T-cell (primary cell): ENCODE results near the gene UQCC3. TPM values are rescaled to one million over a fixed set of nuclear protein-coding genes. Genes with fewer than 3 reads are reported as not detected.

Experiments
- ATAC-seq, 4 experiments: fragments of 200-7000 bp in 3 of 4; fragments of 150-1000 bp in 1 of 4; cut with Tn5 transposase; replicated peaks in 1 of 4; 1 replicate in 3 of 4; 2 replicates in 1 of 4; pipeline ENCODE4 v1.10.0; 2021; ENCODE audit warnings: moderate library complexity in 3 of 4, mild to moderate bottlenecking in 2 of 4, moderate number of reproducible peaks in 1 of 4
- CTCF ChIA-PET, 2 donors: fragments of 300-600 bp; sonication (Branson Sonifier 250); formaldehyde crosslinking; loops; one replicate each; lab custom pipeline; 2022; ENCODE audit warnings: antibody characterized with exemption in 2 of 2; lab: Charles Lee
- POLR2A ChIA-PET, 2 donors: fragments of 300-600 bp; sonication (Branson Sonifier 250); formaldehyde crosslinking; loops; one replicate each; lab custom pipeline; 2022; ENCODE audit warnings: antibody characterized with exemption in 2 of 2; lab: Charles Lee
- DNase-seq, 35 experiments: peaks; one replicate each; pipeline versions ENCODE4 v3.0.0 to v3.0.0-alpha.2; 2013 to 2023
- H3K27ac ChIP-seq: one replicate; pipeline ENCODE4 v1.5.1; 2013; ENCODE audit warnings: low read length
- H3K27me3 ChIP-seq, 2 experiments: replicated peaks in 1 of 2; 1 replicate in 1 of 2; 2 replicates in 1 of 2; pipeline versions ENCODE4 v1.6.1 to v1.7.0; 2013; ENCODE audit warnings: low read length in 1 of 2, mixed read lengths in 1 of 2; ENCODE audit not compliant: control insufficient read depth in 2 of 2, insufficient read depth in 2 of 2; ENCODE audit errors: extremely low read depth in 1 of 2
- H3K36me3 ChIP-seq, 2 donors: 1 replicate in 1 of 2; 2 replicates in 1 of 2; pipeline versions ENCODE4 v1.6.1 to v1.7.0; 2013; ENCODE audit warnings: low read length in 1 of 2; ENCODE audit not compliant: control insufficient read depth in 2 of 2, insufficient read depth in 1 of 2; ENCODE audit errors: extremely low read depth in 1 of 2
- H3K4me1 ChIP-seq, 2 experiments: 1 replicate in 1 of 2; 2 replicates in 1 of 2; pipeline versions ENCODE4 v1.6.1 to v1.7.0; 2013; ENCODE audit warnings: low read length in 2 of 2, mixed read lengths in 1 of 2; ENCODE audit not compliant: insufficient read depth in 2 of 2, control insufficient read depth in 1 of 2; ENCODE audit errors: extremely low read depth in 1 of 2
- H3K4me3 ChIP-seq, 2 donors: 1 replicate in 1 of 2; 2 replicates in 1 of 2; pipeline versions ENCODE4 v1.5.1 to v1.7.0; 2013; ENCODE audit warnings: mild to moderate bottlenecking in 2 of 2, low read length in 1 of 2, moderate library complexity in 1 of 2; ENCODE audit not compliant: control insufficient read depth in 1 of 2; ENCODE audit errors: extremely low read depth in 1 of 2
- H3K9me3 ChIP-seq: 2 replicates; pipeline ENCODE4 v1.7.0; 2013
- H3K27ac Mint-ChIP-seq, 2 donors: one replicate each; pipeline ENCODE4 v1.8.0; 2020 to 2021; ENCODE audit warnings: mild to moderate bottlenecking in 2 of 2, mixed read lengths in 2 of 2
- H3K27me3 Mint-ChIP-seq, 2 donors: one replicate each; pipeline ENCODE4 v1.8.0; 2021 to 2022; ENCODE audit warnings: mixed read lengths in 2 of 2
- H3K36me3 Mint-ChIP-seq: one replicate; pipeline ENCODE4 v1.8.0; 2021; ENCODE audit warnings: mixed read lengths
- H3K4me1 Mint-ChIP-seq, 3 donors: one replicate each; pipeline ENCODE4 v1.8.0; 2020 to 2022; ENCODE audit warnings: mixed read lengths in 3 of 3, mild to moderate bottlenecking in 1 of 3
- H3K4me3 Mint-ChIP-seq, 3 donors: one replicate each; pipeline ENCODE4 v1.8.0; 2020 to 2022; ENCODE audit warnings: mild to moderate bottlenecking in 3 of 3, mixed read lengths in 3 of 3, moderate library complexity in 3 of 3
- H3K9me3 Mint-ChIP-seq, 3 donors: one replicate each; pipeline ENCODE4 v1.8.0; 2020 to 2022; ENCODE audit warnings: mixed read lengths in 3 of 3
- WGBS: methylation state at CpG from one replicate; pipeline ENCODE4 v1.1.5; 2013; ENCODE audit warnings: missing lambda C conversion rate; ENCODE audit not compliant: insufficient coverage; 5-methylcytosine and 5-hydroxymethylcytosine counted together
- total RNA-seq, 35 experiments: library from RNA in 6 of 35; stranded (reverse) in 6 of 35; fragments of 120-200 nt in 1 of 35; gene quantifications; one replicate each; pipeline versions ENCODE4 v1.2.1 to v1.2.4 and lab custom pipeline; 2013 to 2026

The UQCC3 gene
- total RNA-seq, 5 donors from 2014 or later (not counting 1 experiment from before 2014, with no cell fraction given) = 2.7 to 9.3 (median 8.1) TPM

DNA sequence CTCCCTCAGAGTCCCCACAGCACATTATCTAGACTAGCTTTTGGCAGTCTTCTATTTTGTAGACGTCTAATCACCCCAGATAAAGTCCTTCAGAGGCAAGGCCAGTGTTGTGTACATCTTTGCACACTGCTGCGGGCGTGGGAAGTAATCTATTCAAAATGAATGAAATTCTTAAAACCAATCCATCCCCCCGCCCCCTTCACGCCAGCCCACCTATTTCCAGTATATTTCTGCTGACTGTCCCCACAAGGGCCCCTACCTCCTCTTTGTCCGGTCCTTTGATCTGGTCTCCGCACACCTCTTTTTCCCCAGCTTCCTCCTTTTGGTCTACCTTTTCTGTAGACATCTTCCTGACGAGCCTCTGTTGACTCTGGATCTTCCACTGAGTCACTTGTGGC is 35.4 kb downstream of the UQCC3 start:
- Mint-ChIP-seq H3K36me3 (peaks cover 7% of the 10 kb centered on the region), H3K27ac (peak overlapping the region; percentile 61 to 79), H3K4me1 (peaks cover 43 to 51% (median 47%) of the 10 kb centered on the region in 3 donors), H3K4me3 (peak overlapping the region; percentile 85 to 97 (median 87)), H3K9me3 (no peaks in the 10 kb centered on the region), H3K27me3 (no peaks in the 10 kb centered on the region)
- CTCF ChIA-PET = interaction anchor here in 1 of 2 donors (0.5 to 2.3 kb wide), 2 partner anchors 115 to 153 kb away, joined by 3 to 10 read pairs; partner anchors contain the start of gene TUT1
- H3K4me3 ChIP-seq = peak overlapping the region; percentile 52 to 53
- H3K4me1 ChIP-seq = peaks cover 19 to 48% of the 10 kb centered on the region in 2 experiments
- H3K9me3 ChIP-seq = no peaks in the 10 kb centered on the region
- ATAC-seq = no peak
- DNase-seq = no peak
- no peaks in the 10 kb centered on the region for H3K27me3 ChIP-seq
- peaks cover 0 to 10% of the 10 kb centered on the region in 2 donors for H3K36me3 ChIP-seq
- WGBS = 96% methylated on average over 6 of the region's 8 CpGs
- POLR2A ChIA-PET = interaction anchor here (0.5 to 1.4 kb wide), 4 partner anchors 28 to 135 kb away, joined by 3 to 7 read pairs (median 4); partner anchors contain the start of gene ZBTB3 (in 1 of the 2)
- no peak overlapping the region for H3K27ac ChIP-seq

DNA sequence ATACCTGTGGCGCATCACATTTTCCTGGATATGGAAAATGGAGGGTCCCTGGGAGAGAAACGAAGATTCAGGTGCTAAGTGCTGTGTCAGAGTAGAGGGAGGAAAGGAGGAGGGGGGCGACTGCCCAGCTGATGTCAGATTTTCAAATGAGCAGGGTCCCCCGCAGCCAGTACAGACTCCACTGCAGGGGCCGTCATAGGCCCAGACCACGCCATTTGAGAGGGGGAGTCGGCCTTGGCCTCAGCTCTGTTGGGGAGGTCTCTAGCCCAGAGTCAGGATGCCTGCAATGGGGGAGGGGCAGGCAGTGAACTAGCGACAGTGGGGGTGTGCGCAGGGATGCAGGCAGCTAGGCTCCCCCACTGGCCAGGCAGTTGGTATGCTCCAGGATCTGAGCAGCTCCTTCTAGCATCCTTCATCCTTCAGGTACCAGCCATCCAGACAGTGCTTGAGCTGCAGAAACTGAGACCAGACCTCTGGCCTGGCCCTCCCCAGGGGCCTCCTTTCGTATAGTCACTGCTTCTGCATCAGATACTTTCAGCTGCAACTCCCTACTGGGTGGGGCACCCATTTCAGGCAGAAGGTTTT is 35.9 kb downstream of the UQCC3 start, which contains the start of the genes BSCL2 and GNG3:
Gene BSCL2, minus strand, starts transcription at position 148 of the 585 bp plus-strand sequence. CDS start 229 bp downstream, outside the sequence.
Gene GNG3, plus strand, starts transcription at position 400 of the 585 bp plus-strand sequence. CDS start 620 bp downstream, outside the sequence.
- no peak for DNase-seq
- H3K9me3 ChIP-seq = no peaks in the 10 kb centered on the region
- peaks cover 11% of the 10 kb centered on the region for H3K36me3 Mint-ChIP-seq
- H3K27ac Mint-ChIP-seq = peak within 1 kb of the TSS; percentile 95 to 97
- H3K36me3 ChIP-seq = peaks cover 0 to 14% of the 10 kb centered on the region in 2 donors
- peak within 1 kb of the TSS; percentile 88 to 97 (median 90) for H3K4me3 Mint-ChIP-seq
- WGBS = 94% methylated on average over 5 of the region's 10 CpGs
- no peaks in the 10 kb centered on the region for H3K27me3 ChIP-seq
- ChIA-PET POLR2A (interaction anchor here (0.5 to 1.7 kb wide), 3 partner anchors 47 to 115 kb away, joined by 3 to 8 read pairs (median 4); partner anchors contain the start of genes TUT1 (in 1 of the 2) and ZBTB3 (in 1 of the 2)), CTCF (interaction anchor here (1.2 to 2.3 kb wide), 2 partner anchors 46 to 115 kb away, joined by 5 to 10 read pairs; partner anchors contain the start of genes TUT1 (in 1 of the 2) and ZBTB3 (in 1 of the 2))
- H3K4me3 ChIP-seq = peak within 1 kb of the TSS; percentile 70 to 71
- H3K27me3 Mint-ChIP-seq = no peaks in the 10 kb centered on the region
- peaks cover 46 to 55% (median 50%) of the 10 kb centered on the region in 3 donors for H3K4me1 Mint-ChIP-seq
- ATAC-seq = no peak
- peak within 1 kb of the TSS; percentile 94 for H3K27ac ChIP-seq
- H3K4me1 ChIP-seq = peaks cover 19 to 48% of the 10 kb centered on the region in 2 experiments
- no peaks in the 10 kb centered on the region for H3K9me3 Mint-ChIP-seq

DNA sequence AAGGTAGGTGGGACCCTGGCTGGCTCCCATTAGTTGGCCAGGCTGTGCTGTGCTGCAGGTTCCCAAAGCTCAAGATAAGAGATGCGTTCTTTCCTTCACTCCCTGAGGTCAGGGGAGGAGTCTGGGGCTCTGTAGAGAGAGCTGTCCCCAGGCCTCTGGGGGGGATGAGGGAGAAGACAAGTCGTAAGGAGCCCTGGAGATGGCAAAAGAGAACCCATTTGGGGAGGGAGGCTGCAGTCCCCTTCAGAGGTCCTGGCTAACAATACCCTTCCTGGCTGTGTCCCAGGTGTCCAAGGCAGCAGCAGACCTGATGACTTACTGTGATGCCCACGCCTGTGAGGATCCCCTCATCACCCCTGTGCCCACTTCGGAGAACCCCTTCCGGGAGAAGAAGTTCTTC is 36.9 kb downstream of the UQCC3 start:
- peaks cover 13% of the 10 kb centered on the region for H3K36me3 Mint-ChIP-seq
- ATAC-seq (no peak), DNase-seq (no peak)
- H3K4me1 Mint-ChIP-seq = peaks cover 57 to 65% (median 60%) of the 10 kb centered on the region in 3 donors
- POLR2A ChIA-PET = interaction anchor here (0.5 to 2.2 kb wide), 8 partner anchors 19 to 173 kb away, joined by 3 to 8 read pairs (median 4); partner anchors contain the start of genes HNRNPUL2 (in 1 of the 2), TUT1 (in 1 of the 2), UQCC3 (in 1 of the 2) and ZBTB3 (in 1 of the 2)
- peak overlapping the region; percentile 88 to 97 (median 90) for H3K4me3 Mint-ChIP-seq
- no peaks in the 10 kb centered on the region for H3K27me3 Mint-ChIP-seq
- Histone ChIP-seq H3K27me3 (no peaks in the 10 kb centered on the region), H3K27ac (peak overlapping the region; percentile 94), H3K4me1 (peaks cover 19 to 50% of the 10 kb centered on the region in 2 experiments), H3K9me3 (no peaks in the 10 kb centered on the region), H3K36me3 (peaks cover 0 to 25% of the 10 kb centered on the region in 2 donors), H3K4me3 (peak overlapping the region; percentile 70 to 71)
- H3K27ac Mint-ChIP-seq = peak overlapping the region; percentile 95 to 97
- CTCF ChIA-PET = interaction anchor here (0.5 to 1.4 kb wide), 5 partner anchors 45 to 284 kb away, joined by 4 to 6 read pairs (median 4); partner anchors contain the start of genes SLC3A2 (in 1 of the 2) and ZBTB3 (in 1 of the 2)
- no peaks in the 10 kb centered on the region for H3K9me3 Mint-ChIP-seq
- WGBS = 100% methylated on average over 2 of the region's 5 CpGs

DNA sequence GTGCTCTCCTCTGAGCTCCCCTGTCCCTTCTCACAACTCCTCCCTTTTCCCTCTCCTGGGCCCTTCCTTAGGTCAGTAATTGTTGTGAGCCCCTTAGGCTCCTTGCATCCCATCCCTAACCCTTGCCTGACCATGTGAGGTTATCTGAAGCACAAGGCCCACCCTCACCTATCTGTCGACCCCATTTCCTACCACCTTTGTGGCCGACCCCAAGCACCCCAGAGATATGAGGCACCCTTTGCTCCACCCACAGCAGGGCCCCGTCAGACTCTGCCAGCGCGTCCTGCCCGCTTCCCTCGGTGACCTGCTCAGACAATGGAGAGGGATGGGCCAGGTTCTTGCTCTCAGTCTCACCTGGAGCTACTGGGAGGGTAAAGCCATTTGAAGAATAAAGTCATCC is 37.3 kb downstream of the UQCC3 start:
- WGBS = 0% methylated on average over 4 of the region's 7 CpGs
- peaks cover 16% of the 10 kb centered on the region for H3K36me3 Mint-ChIP-seq
- ChIA-PET CTCF (interaction anchor here (0.5 to 1.4 kb wide), 7 partner anchors 17 to 284 kb away, joined by 3 to 6 read pairs (median 4); partner anchors contain the start of genes HNRNPUL2 (in 1 of the 2), SLC3A2 (in 1 of the 2) and ZBTB3 (in 1 of the 2)), POLR2A (interaction anchor here (0.5 to 2.2 kb wide), 11 partner anchors 19 to 173 kb away, joined by 3 to 8 read pairs (median 4); partner anchors contain the start of genes C11orf98 (in 1 of the 2), CSKMT (in 1 of the 2), EEF1G (in 1 of the 2) and HNRNPUL2 (in 1 of the 2))
- H3K9me3 ChIP-seq = no peaks in the 10 kb centered on the region
- H3K27ac Mint-ChIP-seq = peak overlapping the region; percentile 95 to 97
- peaks cover 19 to 50% of the 10 kb centered on the region in 2 experiments for H3K4me1 ChIP-seq
- H3K27ac ChIP-seq = peak overlapping the region; percentile 94
- no peaks in the 10 kb centered on the region for H3K27me3 ChIP-seq
- ATAC-seq (peak; percentile 27 to 45 (median 34)), DNase-seq (peak in 28 of 35 experiments; percentile 18 to 64 (median 35))
- no peaks in the 10 kb centered on the region for H3K27me3 Mint-ChIP-seq
- peaks cover 60 to 69% (median 63%) of the 10 kb centered on the region in 3 donors for H3K4me1 Mint-ChIP-seq
- H3K9me3 Mint-ChIP-seq = no peaks in the 10 kb centered on the region
- peak overlapping the region; percentile 70 to 71 for H3K4me3 ChIP-seq
- peaks cover 0 to 29% of the 10 kb centered on the region in 2 donors for H3K36me3 ChIP-seq
- H3K4me3 Mint-ChIP-seq = peak overlapping the region; percentile 88 to 97 (median 90)

DNA sequence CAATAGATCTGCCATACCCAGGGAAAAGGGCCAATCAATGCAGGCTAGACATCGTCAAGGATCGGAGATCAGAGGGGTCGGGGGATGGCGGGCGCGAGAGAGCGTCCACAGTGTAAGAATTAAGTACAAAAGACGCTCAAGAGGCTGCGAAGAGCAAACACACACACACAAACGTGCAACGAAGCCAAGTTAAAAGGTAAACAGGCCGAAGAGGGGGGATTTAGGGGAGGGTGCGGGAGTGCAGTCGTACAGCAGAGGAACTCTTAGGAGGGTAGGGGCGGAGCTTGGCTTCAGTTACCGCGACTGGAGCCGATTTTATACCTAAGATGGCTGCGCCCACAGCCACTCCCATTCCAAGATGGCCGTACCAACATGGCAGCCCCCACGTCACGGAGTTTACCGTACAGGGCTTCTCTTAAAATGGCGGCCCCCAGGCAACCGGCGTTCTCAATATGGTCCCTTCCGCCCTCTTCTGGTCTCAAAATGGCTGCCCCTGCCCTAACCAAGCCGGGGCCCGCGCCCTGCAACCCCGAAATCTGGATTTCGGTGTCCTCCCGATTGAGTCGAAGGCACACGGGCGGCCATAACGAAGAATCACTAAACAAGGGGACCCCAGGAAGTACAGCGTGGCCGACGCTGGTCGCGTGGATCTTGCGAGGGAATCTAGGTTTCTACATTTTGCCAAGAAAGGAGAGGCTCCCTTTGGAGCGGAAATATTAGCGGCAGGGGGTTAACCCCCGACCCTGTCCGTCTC is 38.0 kb downstream of the UQCC3 start:
- H3K4me3 ChIP-seq = peak overlapping the region; percentile 70 to 71
- no peaks in the 10 kb centered on the region for H3K27me3 ChIP-seq
- DNase-seq (peak; percentile 90 to 99 (median 97)), ATAC-seq (peak; percentile 80 to 85 (median 82))
- H3K9me3 Mint-ChIP-seq = no peaks in the 10 kb centered on the region
- whole genome bisulfite sequencing = 1% methylated on average over 34 of the region's 47 CpGs
- no peaks in the 10 kb centered on the region for H3K27me3 Mint-ChIP-seq
- ChIA-PET POLR2A (interaction anchor here (0.5 to 2.2 kb wide), 12 partner anchors 18 to 145 kb away, joined by 3 to 10 read pairs (median 5); partner anchors contain the start of genes C11orf98 (in 1 of the 2), CSKMT (in 1 of the 2), EEF1G (in 1 of the 2) and HNRNPUL2 (in 1 of the 2)), CTCF (interaction anchor here in 1 of 2 donors (0.6 to 1.4 kb wide), 5 partner anchors 17 to 285 kb away, joined by 3 to 6 read pairs (median 4); partner anchors contain the start of genes HNRNPUL2 and SLC3A2)
- H3K27ac ChIP-seq = peak overlapping the region; percentile 94
- H3K4me1 ChIP-seq = peaks cover 19 to 50% of the 10 kb centered on the region in 2 experiments
- peak overlapping the region; percentile 95 to 97 for H3K27ac Mint-ChIP-seq
- H3K4me1 Mint-ChIP-seq = peaks cover 63 to 74% (median 67%) of the 10 kb centered on the region in 3 donors
- peaks cover 21% of the 10 kb centered on the region for H3K36me3 Mint-ChIP-seq
- H3K9me3 ChIP-seq = no peaks in the 10 kb centered on the region
- peak overlapping the region; percentile 88 to 97 (median 90) for H3K4me3 Mint-ChIP-seq
- H3K36me3 ChIP-seq = peaks cover 0 to 35% of the 10 kb centered on the region in 2 donors
